ENCODE data around the gene POLR3H. TPM values are rescaled to one million over a fixed set of nuclear protein-coding genes. Genes with fewer than 3 reads are reported as not detected.
A peak's percentile ranks its signal among the peaks of the same experiment; 100 is the strongest.
"Not testable (repeated sequence)": the region's sequence is repeated elsewhere in the genome, so short reads cannot be mapped to it uniquely, and the experiment has no call there.

POLR3H gene
- total RNA-seq (ENCODE audit: low replicate concordance) = 15.2 and 18.7 TPM in 2 replicates

GRCh38 chr22:41543854-41544670 lies at the start of gene POLR3H:
Gene POLR3H (minus strand): TSS chr22:41544470. CDS start chr22:41544101, 369 bp downstream.
- peaks cover 9% of the 10 kb centered on the region for H3K36me3 Mint-ChIP-seq
- TF ChIP-seq CTCF (IDR thresholded peaks at IDR 0.05) (peak; percentile 63), EZH2phosphoT487 (IDR thresholded peaks at IDR 0.05) (no peak), EZH2 (IDR thresholded peaks at IDR 0.05) (no peak)
- Histone ChIP-seq H3K36me3 (no peaks in the 10 kb centered on the region), H3K9me3 (ENCODE audit: low read depth) (no peaks in the 10 kb centered on the region), H3K27me3 (no peaks in the 10 kb centered on the region), H4K20me1 (ENCODE audit: low read depth) (peaks cover 39% of the 10 kb centered on the region), H3K27ac (no peak within 1 kb of the TSS), H3K4me2 (peak within 1 kb of the TSS; percentile 77), H3K9ac (peak within 1 kb of the TSS; percentile 6), H3F3A (ENCODE audit: low read depth) (peaks cover 3% of the 10 kb centered on the region), H3K4me3 (peak within 1 kb of the TSS; percentile 59), H2AFZ (replicated peaks) (peak within 1 kb of the TSS; percentile 64), H3K4me1 (peaks cover 20% of the 10 kb centered on the region), H3K79me2 (ENCODE audit: low read depth) (peaks cover 42% of the 10 kb centered on the region)
- H3K9me3 Mint-ChIP-seq = no peaks in the 10 kb centered on the region
- peaks cover 45% of the 10 kb centered on the region for H3K4me1 Mint-ChIP-seq
- H3K4me3 Mint-ChIP-seq = peak within 1 kb of the TSS; percentile 97
- DNase-seq (ENCODE audit: low spot score) = peak; percentile 100
- peaks cover 4% of the 10 kb centered on the region for H3K27me3 Mint-ChIP-seq (ENCODE audit: insufficient read depth, low read depth)
- peak within 1 kb of the TSS; percentile 81 for H3K27ac Mint-ChIP-seq

GRCh38 chr22:41593336-41593960 lies 49.2 kb upstream of the POLR3H start:
- not testable (repeated sequence) for H3K4me3 Mint-ChIP-seq; H3K4me3 ChIP-seq; H3K9me3 Mint-ChIP-seq; H4K20me1 ChIP-seq (ENCODE audit: low read depth); H3K27ac Mint-ChIP-seq; H3K4me2 ChIP-seq; H3K9me3 ChIP-seq (ENCODE audit: low read depth); H3K36me3 ChIP-seq; H3K27me3 Mint-ChIP-seq (ENCODE audit: insufficient read depth, low read depth); H3F3A ChIP-seq (ENCODE audit: low read depth); H3K4me1 ChIP-seq; H3K9ac ChIP-seq; H3K36me3 Mint-ChIP-seq; H3K27me3 ChIP-seq; DNase-seq (ENCODE audit: low spot score); H3K79me2 ChIP-seq (ENCODE audit: low read depth); H3K27ac ChIP-seq; H2AFZ ChIP-seq (replicated peaks)
- H3K4me1 Mint-ChIP-seq = peaks cover 19% of the 10 kb centered on the region

- H3K36me3 ChIP-seq = no peaks in the 10 kb centered on the region
- H3K4me2 ChIP-seq = peak within 1 kb of the TSS; percentile 84
- no peaks in the 10 kb centered on the region for H3K9me3 ChIP-seq (ENCODE audit: low read depth)
- peak within 1 kb of the TSS; percentile 77 for H3K4me3 ChIP-seq
- no peak for TF ChIP-seq EZH2phosphoT487 (IDR thresholded peaks at IDR 0.05)
- TF ChIP-seq EZH2 (IDR thresholded peaks at IDR 0.05) = no peak
- no peak for TF ChIP-seq CTCF (IDR thresholded peaks at IDR 0.05)
- H2AFZ ChIP-seq (replicated peaks) = peak within 1 kb of the TSS; percentile 66
- Mint-ChIP-seq H3K4me3 (peak within 1 kb of the TSS; percentile 90), H3K27me3 (ENCODE audit: insufficient read depth, low read depth) (peaks cover 4% of the 10 kb centered on the region), H3K4me1 (peaks cover 21% of the 10 kb centered on the region), H3K36me3 (no peaks in the 10 kb centered on the region), H3K27ac (no peak within 1 kb of the TSS), H3K9me3 (no peaks in the 10 kb centered on the region)
- H3F3A ChIP-seq (ENCODE audit: low read depth) = peaks cover 2% of the 10 kb centered on the region
- DNase-seq (ENCODE audit: low spot score) = peak; percentile 100
- peak within 1 kb of the TSS; percentile 5 for H3K9ac ChIP-seq
- no peaks in the 10 kb centered on the region for H4K20me1 ChIP-seq (ENCODE audit: low read depth)
- H3K27ac ChIP-seq = no peak within 1 kb of the TSS
- H3K79me2 ChIP-seq (ENCODE audit: low read depth) = no peaks in the 10 kb centered on the region
- H3K27me3 ChIP-seq = no peaks in the 10 kb centered on the region
- peaks cover 9% of the 10 kb centered on the region for H3K4me1 ChIP-seq
Observed at GRCh38 chr22:41589391-41590241, 45.3 kb upstream of the POLR3H start, which contains the start of gene PMM1. Gene PMM1 (minus strand): TSS chr22:41589840. CDS start chr22:41589805, 35 bp downstream.
